Measurements from ENCODE around the gene IL15RA. TPM values are rescaled to one million over a fixed set of nuclear protein-coding genes. Genes with fewer than 3 reads are reported as not detected.
A peak's percentile ranks its signal among the peaks of the same experiment; 100 is the strongest.

The IL15RA gene
- total and polyA plus RNA-seq, 2 of the 8 experiments (the other 6 are each of a cell fraction or from before 2014, with no cell fraction given): 1.3 to 1.4 TPM

- Histone ChIP-seq H3K79me1 (ENCODE audit: low read depth, low read length) (no peaks in the 10 kb centered on the region), H3K56ac (replicated peaks; ENCODE audit: insufficient read length, low read depth, low read length) (no peak overlapping the region), H3K18ac (ENCODE audit: extremely low read depth, low read length) (no peak overlapping the region), H3K4me3 (ENCODE audit: extremely low read depth in 1 of 4, insufficient read depth in 2 of 4, low read depth in 3 of 4, low read length in 4 of 4) (no peak overlapping the region), H3K14ac (ENCODE audit: insufficient read length) (no peak overlapping the region), H3K79me2 (ENCODE audit: control insufficient read depth in 1 of 2, insufficient read depth in 2 of 2, low read length in 2 of 2) (no peaks in the 10 kb centered on the region), H4K20me1 (replicated peaks in 1 of 2; ENCODE audit: control insufficient read depth in 1 of 2, insufficient read depth in 2 of 2, low read length in 2 of 2) (peaks cover 0 to 1% of the 10 kb centered on the region in 2 experiments), H3K4me2 (ENCODE audit: insufficient read depth in 1 of 2, low read depth in 2 of 2, low read length in 2 of 2) (no peak overlapping the region), H3K4me1 (replicated peaks in 1 of 4; ENCODE audit: control insufficient read depth in 3 of 4, insufficient read depth in 4 of 4, low read length in 3 of 4) (peaks cover 0 to 14% (median 7%) of the 10 kb centered on the region in 4 experiments; a peak in 6 of 7 replicates), H3K36me3 (ENCODE audit: control insufficient read depth in 2 of 4, insufficient read depth in 4 of 4, low read length in 3 of 4) (peaks cover 2 to 8% (median 4%) of the 10 kb centered on the region in 4 experiments; a peak in 5 of 8 replicates), H3K23ac (ENCODE audit: insufficient read length) (no peak overlapping the region), H2BK5ac (ENCODE audit: low read depth, low read length) (no peak overlapping the region), H3K27me3 (replicated peaks in 1 of 4; ENCODE audit: control insufficient read depth in 3 of 4, extremely low read depth in 1 of 4, insufficient read depth in 3 of 4, low read length in 3 of 4) (no peaks in the 10 kb centered on the region), H2AFZ (ENCODE audit: low read length) (no peak overlapping the region), H3K4ac (replicated peaks; ENCODE audit: insufficient read length, low read depth, low read length) (no peak overlapping the region), H2AK5ac (ENCODE audit: low read depth, low read length) (no peak overlapping the region), H3K23me2 (ENCODE audit: low read depth, low read length) (no peaks in the 10 kb centered on the region; the same call in 1 of the 2 replicates), H2BK20ac (ENCODE audit: low read length) (0 out of 2 replicates have a peak overlapping the region, but pooled peaks have one; percentile 32), H4K91ac (replicated peaks; ENCODE audit: insufficient read length, low read length) (no peak overlapping the region), H4K8ac (ENCODE audit: extremely low read depth, insufficient read depth, low read length) (no peak overlapping the region), H4K5ac (ENCODE audit: insufficient read length, low read depth, low read length) (no peak overlapping the region), H2BK12ac (ENCODE audit: low read depth, low read length) (no peak overlapping the region; the same call in 1 of the 2 replicates), H3K9me3 (ENCODE audit: insufficient read depth in 2 of 2, low read depth in 1 of 2, low read length in 1 of 2) (no peaks in the 10 kb centered on the region), H3K9ac (replicated peaks in 1 of 4; ENCODE audit: extremely low read depth in 1 of 4, low read depth in 3 of 4, low read length in 3 of 4) (no peak overlapping the region), H2BK120ac (replicated peaks; ENCODE audit: low read depth, low read length) (no peak overlapping the region), H3K27ac (ENCODE audit: low read depth, low read length) (no peak overlapping the region), H2BK15ac (ENCODE audit: low read length) (no peak overlapping the region)
- WGBS, 2 experiments (ENCODE audit: extremely low coverage in 1 of 2, insufficient coverage in 1 of 2, insufficient read length in 1 of 2, insufficient replicate concordance in 2 of 2, low coverage in 1 of 2, low lambda C conversion rate in 2 of 2, missing lambda C conversion rate in 1 of 2): 76% methylated on average over 15 of the region's 16 CpGs; no CpG with 5 or more reads in 1 of the 2 experiments
- no peak for DNase-seq (ENCODE audit: low read depth in 1 of 2, low spot score in 2 of 2)
- POLR2A ChIA-PET (ENCODE audit: partially characterized antibody): interaction anchor here (1.3 kb wide), 1 partner anchor 9 kb away, joined by 5 read pairs; no protein-coding TSS in a partner anchor
- CTCF ChIA-PET (ENCODE audit: partially characterized antibody): no interaction called here
- FAIRE-seq: no peak
- TF ChIP-seq SP1 (IDR thresholded peaks at IDR 0.05; ENCODE audit: low read depth, low read length) (no peak), TAF7 (optimal IDR thresholded peaks at IDR 0.05; ENCODE audit: borderline replicate concordance, low read depth, low read length) (no peak), GABPA (IDR thresholded peaks at IDR 0.05; ENCODE audit: borderline replicate concordance, insufficient read depth, low read length) (no peak), ATF2 (IDR thresholded peaks at IDR 0.05; ENCODE audit: low read length) (no peak), NANOG (IDR thresholded peaks at IDR 0.05; ENCODE audit: insufficient read depth, low read depth, low read length, poor library complexity, severe bottlenecking) (no peak), BCL11A (IDR thresholded peaks at IDR 0.05; ENCODE audit: low read depth in 2 of 2, low read length in 2 of 2) (no peak), CTCF (IDR thresholded peaks at IDR 0.05; ENCODE audit: control extremely low read depth in 1 of 3, insufficient read depth in 1 of 3, low read depth in 1 of 3, low read length in 3 of 3) (no peak), CEBPB (IDR thresholded peaks at IDR 0.05; ENCODE audit: low read depth, low read length) (no peak), EGR1 (IDR thresholded peaks at IDR 0.05; ENCODE audit: borderline replicate concordance, low read depth, low read length) (no peak), CREB1 (IDR thresholded peaks at IDR 0.05) (no peak)
These were observed 34.9 kb downstream of the IL15RA start for GRCh38 chr10:5942474-5942873.
